Stimulated activated CD4-positive, alpha-beta T cell treated with anti-CD3 and anti-CD28 coated beads, Interleukin-1b, Interleukin-23, amount 100 ng/mL, for 4 hours (primary cell): ENCODE data around the gene FRMD4A.
"Not testable (repeated sequence)": the region's sequence is repeated elsewhere in the genome, so short reads cannot be mapped to it uniquely, and the experiment has no call there.

Source experiments
- DNase-seq, 2 donors: peaks; one replicate each; pipeline ENCODE4 v3.0.0-alpha.2; 2020; ENCODE audit warnings: low read depth in 2 of 2

Gene FRMD4A

GRCh38 chr10:14240253-14241189 lies 90.2 kb downstream of the FRMD4A start:
- no peak for DNase-seq

DNA sequence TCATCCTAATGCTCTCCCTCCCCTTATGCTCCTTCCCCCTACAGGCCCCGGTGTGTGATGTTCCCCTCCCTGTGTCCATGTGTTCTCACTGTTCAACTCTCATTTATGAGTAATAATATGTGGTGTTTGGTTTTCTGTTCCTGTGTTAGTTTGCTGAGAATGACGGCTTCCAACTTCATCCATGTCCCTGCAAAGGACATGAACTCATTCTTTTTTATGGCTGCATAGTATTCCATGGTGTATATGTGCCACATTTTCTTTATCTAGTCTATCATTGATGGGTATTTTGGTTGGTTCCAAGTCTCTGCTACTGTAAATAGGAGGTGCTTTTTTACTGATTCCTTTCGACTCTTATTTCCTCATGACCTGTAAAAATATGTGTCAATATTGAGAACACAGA lies 92.1 kb downstream of the FRMD4A start:
- not testable (repeated sequence) for DNase-seq

GRCh38 chr10:14236341-14236740 lies 94.4 kb downstream of the FRMD4A start:
- no peak for DNase-seq

DNA sequence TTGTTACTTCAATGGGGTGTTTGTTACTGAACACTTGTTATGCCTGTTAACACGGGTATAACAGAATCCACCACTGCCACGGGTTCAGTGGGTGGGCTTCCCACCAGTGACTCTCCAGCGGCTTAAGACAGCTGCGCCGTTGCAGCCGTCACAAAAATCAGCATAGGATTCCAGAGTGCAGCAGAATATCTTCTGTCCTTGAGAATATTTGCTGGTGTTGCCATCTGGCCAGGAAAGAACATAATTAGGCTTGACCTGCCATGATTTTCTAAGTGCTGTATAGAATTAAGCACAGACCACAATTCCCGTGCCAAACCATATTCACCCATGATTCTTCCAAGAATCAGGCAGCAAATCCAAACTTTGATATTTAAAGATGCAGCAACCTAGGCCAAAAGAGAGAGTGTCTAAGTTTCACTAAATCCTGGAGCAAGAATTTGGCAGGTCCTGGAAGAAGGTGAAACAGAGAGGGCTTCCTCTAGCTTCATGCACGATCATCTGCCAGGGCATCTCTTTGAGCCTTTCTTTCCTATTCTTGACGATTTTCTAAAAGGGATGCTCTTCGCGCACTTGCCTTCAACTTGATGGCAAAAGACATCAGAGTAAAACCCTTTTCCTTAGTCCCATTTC lies 95.0 kb downstream of the FRMD4A start:
- no peak for DNase-seq

GRCh38 chr10:14233566-14233965 lies 97.2 kb downstream of the FRMD4A start:
- no peak for DNase-seq

DNA sequence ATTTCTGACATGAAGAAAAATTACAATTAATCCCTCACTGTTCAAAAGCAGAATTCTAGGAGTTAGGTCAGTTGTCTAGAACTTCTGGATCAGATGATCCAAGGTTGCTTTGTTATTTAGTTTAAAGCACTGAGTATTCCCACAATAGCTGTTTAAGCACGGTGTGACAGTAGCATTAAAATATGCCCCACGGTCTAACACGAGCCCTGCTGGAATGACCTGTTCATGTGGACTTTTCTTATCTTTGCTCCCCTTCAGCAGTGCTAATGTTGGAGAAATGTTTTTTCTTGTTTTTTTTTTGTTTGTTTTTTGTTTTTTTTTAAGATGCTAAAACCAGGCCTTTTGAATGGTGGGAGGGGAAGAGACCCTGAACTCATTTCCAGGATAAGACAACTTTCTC lies 101.9 kb downstream of the FRMD4A start:
- not testable (repeated sequence) for DNase-seq

DNA sequence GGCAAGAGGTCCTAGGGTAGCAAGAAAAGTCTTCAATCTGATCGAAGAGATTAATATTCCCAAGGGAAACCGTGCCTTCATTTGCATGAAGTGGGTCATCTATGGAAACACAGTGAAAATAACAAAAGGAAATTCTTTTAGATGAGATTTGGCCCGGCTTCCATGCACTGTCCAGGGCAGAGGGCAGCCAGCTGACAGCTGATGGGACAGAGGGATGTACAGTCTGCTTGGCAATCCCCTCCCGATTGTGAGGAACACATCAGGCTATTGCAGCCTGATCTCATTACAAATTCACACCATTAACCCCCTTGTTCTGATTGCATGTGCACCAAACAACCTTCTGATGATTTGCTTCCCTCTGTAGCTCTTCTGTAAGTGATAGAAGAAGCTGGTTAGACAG lies 105.3 kb downstream of the FRMD4A start:
- DNase-seq, result no peak

DNA sequence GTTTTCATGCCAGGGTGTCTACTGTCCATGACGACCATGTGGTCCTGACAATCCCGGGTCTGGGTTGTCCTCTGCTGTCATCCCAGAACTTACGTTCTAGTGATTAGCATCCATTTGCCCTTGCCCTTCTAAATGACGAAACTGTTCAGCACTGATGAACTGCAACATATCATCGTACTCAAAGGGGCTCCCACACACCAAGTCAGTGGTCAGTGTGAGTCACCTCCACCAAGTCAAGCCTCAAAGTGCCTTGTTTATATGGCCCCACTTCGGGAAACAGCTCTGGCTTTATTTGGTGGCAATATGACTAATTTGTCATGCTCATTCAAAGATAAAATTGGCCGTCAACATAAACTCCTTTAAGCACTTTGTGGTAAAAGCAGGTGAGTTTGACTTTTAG lies 110.7 kb downstream of the FRMD4A start:
- no peak for DNase-seq

DNA sequence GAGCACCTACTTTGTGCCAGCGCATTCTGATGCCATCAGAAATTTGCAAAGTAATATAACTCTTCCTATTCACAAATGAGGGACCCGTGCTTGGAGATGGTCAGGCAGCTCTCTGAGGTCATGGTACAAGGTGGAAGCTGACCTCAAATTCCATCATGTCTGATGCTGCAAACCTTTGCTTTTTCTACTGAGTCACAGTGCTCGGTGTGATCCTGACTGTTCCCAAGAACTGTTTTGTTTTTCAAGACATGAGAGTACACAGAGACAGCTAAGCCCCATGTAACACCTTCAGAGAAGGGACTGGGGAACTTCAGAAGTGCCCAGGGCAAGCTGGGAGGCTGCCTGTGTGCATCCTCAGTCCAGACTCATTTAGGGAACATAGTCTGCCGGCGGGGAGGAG lies 111.3 kb downstream of the FRMD4A start:
- DNase-seq, result no peak

DNA sequence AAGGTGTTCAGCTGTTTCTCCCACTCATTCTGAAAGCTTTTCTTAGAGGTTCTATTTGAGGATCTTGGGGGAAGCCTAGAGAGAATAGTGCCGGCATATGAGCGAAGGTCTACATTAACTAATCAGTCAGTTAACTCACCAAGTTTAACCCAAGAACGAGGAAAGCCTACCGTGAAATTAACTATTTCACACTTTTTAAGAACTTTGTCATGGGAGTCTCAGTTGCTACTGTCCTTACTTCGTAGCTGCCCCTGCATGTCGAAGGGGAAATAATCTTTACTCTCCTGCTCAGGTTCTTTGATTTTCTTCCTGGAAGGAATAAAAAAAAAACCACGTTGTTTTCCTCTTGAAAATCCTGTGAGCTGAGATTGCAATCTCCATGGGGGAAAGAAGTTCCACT lies 115.1 kb downstream of the FRMD4A start:
- DNase-seq, result no peak

DNA sequence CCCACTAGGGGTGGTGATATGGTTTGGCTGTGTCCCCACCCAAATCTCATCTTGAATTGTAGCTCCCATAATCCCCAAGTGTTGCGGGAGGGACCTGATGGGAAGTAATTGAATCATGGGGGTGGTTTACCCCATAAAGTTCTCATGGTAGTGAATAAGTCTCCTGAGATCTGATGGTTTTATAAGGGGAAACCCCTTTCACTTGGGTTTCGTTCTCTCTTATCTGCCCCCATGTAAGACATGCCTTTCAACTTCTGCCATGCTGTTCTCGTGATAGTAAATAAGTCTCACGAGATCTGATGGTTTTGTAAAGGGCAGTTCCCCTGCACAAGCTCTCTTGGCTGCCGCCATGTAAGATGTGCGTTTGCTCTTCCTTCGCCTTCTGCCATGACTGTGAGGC lies 117.0 kb downstream of the FRMD4A start:
- DNase-seq, result not testable (repeated sequence)

- DNase-seq, result no peak
These were observed 119.1 kb downstream of the FRMD4A start for GRCh38 chr10:14211610-14212009.

DNA sequence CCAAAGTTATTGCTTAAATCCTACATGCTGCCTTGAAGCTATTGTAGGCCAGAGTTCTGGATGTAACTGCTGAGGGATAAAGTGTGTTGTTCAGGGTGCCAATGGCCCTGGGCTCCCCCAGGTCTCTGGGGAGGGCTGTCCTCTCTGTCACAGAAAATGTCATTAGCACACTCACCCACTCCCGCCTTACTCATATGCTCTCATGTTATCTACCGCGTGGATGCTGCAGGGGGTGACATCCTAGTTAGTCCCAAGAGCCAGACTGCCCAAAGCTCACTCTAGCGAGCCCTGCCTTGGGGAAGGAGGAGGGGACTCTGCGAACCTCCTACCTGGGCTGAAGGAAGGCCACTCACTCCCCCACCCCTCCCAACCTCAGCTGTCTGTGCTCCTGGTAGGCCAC lies 122.5 kb downstream of the FRMD4A start:
- DNase-seq, result no peak

GRCh38 chr10:14205233-14205632 lies 125.5 kb downstream of the FRMD4A start:
- DNase-seq, result no peak

DNA sequence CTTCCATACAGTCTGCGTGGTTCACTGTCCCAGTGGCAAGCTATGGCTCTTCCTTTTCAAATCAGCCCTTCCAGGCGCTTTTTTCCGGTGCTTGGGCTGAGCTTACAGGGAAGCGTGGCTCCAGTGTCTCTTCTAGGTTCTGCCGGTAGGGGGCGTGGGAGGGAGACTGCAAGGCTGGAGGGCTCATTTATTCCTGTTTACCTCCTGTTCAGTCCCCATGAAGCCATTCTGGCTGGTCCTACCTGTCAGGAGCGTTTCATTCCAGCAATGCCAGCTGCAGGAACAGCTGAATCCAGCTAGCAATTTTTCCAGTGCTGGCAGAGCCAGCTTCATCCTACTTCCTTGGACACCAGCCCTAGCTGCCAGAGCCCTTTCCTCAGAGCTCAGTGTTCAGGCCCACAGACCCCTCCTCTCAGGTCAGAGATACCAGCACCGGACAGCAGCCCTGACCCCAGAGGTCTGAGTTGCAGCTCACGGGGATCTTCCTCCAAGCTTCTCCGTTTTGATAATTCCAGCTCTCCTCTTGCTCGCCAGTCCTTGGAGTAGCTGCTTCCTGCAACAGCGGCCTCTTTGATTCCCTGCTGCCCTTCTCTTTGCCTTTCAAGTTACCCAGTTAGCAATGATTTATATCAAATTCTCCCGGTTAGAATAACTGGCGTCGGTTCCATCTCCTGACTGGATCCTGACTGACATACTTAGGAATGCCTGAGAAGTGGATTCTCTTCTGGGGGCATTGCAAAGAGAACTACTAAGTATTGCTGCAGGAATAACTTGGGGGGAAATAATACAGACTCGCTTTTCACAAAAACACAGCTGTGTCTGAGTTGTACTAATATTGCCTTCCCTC lies 129.8 kb downstream of the FRMD4A start:
- DNase-seq, result no peak

DNA sequence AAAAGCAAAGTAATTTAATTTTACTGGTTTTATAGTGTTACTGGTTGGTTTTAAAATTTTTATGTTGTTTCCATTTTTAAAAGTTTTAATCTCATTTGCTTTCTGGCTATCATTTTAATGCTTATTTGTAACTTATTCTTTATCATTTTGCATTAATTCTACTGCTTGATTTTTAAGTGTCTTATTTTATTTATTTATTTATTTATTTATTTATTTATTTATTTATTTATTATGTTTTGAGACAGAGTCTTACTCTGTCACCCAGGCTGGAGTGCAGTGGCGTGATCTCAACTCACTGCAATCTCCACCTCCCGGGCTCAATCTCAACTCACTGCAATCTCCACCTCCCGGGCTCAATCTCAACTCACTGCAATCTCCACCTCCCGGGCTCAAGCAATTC lies 131.6 kb downstream of the FRMD4A start:
- DNase-seq, result not testable (repeated sequence)

GRCh38 chr10:14198078-14198477 lies 132.6 kb downstream of the FRMD4A start:
- DNase-seq, result no peak

GRCh38 chr10:14196113-14196512 lies 134.6 kb downstream of the FRMD4A start:
- no peak for DNase-seq

DNA sequence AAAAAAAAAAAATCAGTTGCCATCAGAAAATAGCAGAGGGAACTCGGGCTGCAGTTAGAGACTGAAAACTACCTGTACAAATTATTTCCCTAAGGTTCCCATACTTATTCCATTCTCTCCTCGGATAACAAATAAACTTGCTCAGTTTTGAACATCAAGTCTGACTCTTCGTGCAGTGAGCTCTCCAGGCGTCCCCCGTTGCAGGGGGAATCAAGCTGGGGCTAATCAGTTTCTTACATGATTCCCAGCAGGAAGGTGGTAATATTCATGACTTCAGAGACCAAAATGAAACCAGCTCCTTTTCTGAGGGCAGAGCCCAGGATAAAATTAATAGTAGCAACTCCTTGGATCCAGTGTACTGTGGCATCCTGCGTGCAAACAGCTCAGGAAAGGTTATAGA lies 135.3 kb downstream of the FRMD4A start:
- no peak for DNase-seq

- DNase-seq, result no peak
These were observed 138.0 kb downstream of the FRMD4A start for GRCh38 chr10:14192746-14193145.

DNA sequence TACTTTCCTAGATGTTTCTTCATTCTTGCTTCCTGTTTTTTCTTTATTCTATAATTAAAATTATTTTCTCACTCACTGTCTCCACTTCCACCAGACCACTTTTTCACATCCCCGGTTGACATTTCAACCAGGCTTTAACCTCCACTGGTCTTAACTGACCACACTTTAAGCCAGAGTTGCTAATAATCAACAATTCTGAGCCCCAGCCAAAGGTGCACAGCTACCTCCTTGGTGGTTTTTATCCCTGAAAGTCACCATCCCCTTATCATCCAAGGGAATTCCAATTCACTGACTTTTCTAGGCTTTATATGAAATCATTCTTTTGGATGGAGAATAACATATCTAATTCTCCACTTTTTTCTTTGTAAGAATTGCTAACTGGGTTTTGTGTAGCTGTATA lies 138.9 kb downstream of the FRMD4A start:
- no peak for DNase-seq

GRCh38 chr10:14191407-14191806 lies 139.3 kb downstream of the FRMD4A start:
- no peak for DNase-seq
